PC-3 (cell line): ENCODE data around the gene RABGAP1L. TPM values are rescaled to one million over a fixed set of nuclear protein-coding genes. Genes with fewer than 3 reads are reported as not detected.
"Not testable (repeated sequence)": the region's sequence is repeated elsewhere in the genome, so short reads cannot be mapped to it uniquely, and the experiment has no call there.

Source experiments
- ATAC-seq: fragments of 200-7000 bp; cut with Tn5 transposase; 2 replicates; pipeline ENCODE4 v1.9.1; 2020; ENCODE audit warnings: mild to moderate bottlenecking, moderate library complexity
- BruUV-seq: library from RNA; stranded (reverse); fragments of 400-500 nt; replicated peaks from 2 replicates; lab custom pipeline; 2021; lab: Mats Ljungman, UMichigan
- CTCF ChIA-PET: fragments of 300-600 bp; sonication (Branson Sonifier 250); formaldehyde crosslinking; loops from one replicate; lab custom pipeline; 2022; ENCODE audit warnings: antibody characterized with exemption; lab: Charles Lee
- POLR2A ChIA-PET: fragments of 300-600 bp; sonication (Branson Sonifier 250); formaldehyde crosslinking; loops from one replicate; lab custom pipeline; 2022; ENCODE audit warnings: antibody characterized with exemption; ENCODE audit not compliant: unreplicated experiment; lab: Charles Lee
- DNase-seq: peaks from one replicate; pipeline ENCODE4 v3.0.0-alpha.2; 2015
- H2AFZ ChIP-seq: fragments of 300-600 bp; sonication (generic); 2 replicates; pipeline ENCODE4 v1.6.0; 2016; ENCODE audit warnings: antibody characterized with exemption, low read length
- H3F3A ChIP-seq: fragments of 300-600 bp; sonication (generic); one replicate; pipeline ENCODE4 v1.6.0; 2017; ENCODE audit warnings: antibody characterized with exemption, low read length, control low read depth, mild to moderate bottlenecking; ENCODE audit not compliant: unreplicated experiment
- H3K27ac ChIP-seq: fragments of 300-600 bp; sonication (generic); 2 replicates; pipeline ENCODE4 v1.5.1; 2016; ENCODE audit warnings: mild to moderate bottlenecking, low read length
- H3K27me3 ChIP-seq: fragments of 300-600 bp; sonication (generic); 2 replicates; pipeline ENCODE4 v1.6.1; 2016; ENCODE audit warnings: low read length, mixed read lengths
- H3K36me3 ChIP-seq: fragments of 300-600 bp; sonication (generic); 2 replicates; pipeline ENCODE4 v1.6.1; 2016; ENCODE audit warnings: low read depth, mixed run types, low read length, mixed read lengths
- H3K4me1 ChIP-seq: fragments of 300-600 bp; sonication (generic); 2 replicates; pipeline ENCODE4 v1.5.1; 2016; ENCODE audit warnings: low read length; ENCODE audit not compliant: insufficient read depth
- H3K4me2 ChIP-seq: fragments of 300-600 bp; sonication (generic); 2 replicates; pipeline ENCODE4 v1.6.0; 2016; ENCODE audit warnings: low read length
- H3K4me3 ChIP-seq: fragments of 300-600 bp; sonication (generic); 2 replicates; pipeline ENCODE4 v1.5.1; 2016; ENCODE audit warnings: mild to moderate bottlenecking, low read length, mixed read lengths
- H3K79me2 ChIP-seq: fragments of 300-600 bp; sonication (generic); 2 replicates; pipeline ENCODE4 v1.6.1; 2017; ENCODE audit warnings: low read length, mixed read lengths
- H3K9ac ChIP-seq: fragments of 300-600 bp; sonication (generic); 2 replicates; pipeline ENCODE4 v1.6.0; 2016; ENCODE audit warnings: mild to moderate bottlenecking, low read length
- H3K9me2 ChIP-seq: fragments of 300-600 bp; sonication (generic); replicated peaks from 2 replicates; pipeline ENCODE4 v1.6.1; 2016; ENCODE audit warnings: mixed run types, low read length, mixed read lengths
- H3K9me3 ChIP-seq: fragments of 300-600 bp; sonication (generic); 2 replicates; pipeline ENCODE4 v1.6.1; 2016; ENCODE audit warnings: low read length, mixed read lengths
- H4K20me1 ChIP-seq: fragments of 300-600 bp; sonication (generic); 2 replicates; pipeline ENCODE4 v1.6.1; 2016; ENCODE audit warnings: low read length, mixed read lengths
- EZH2 ChIP-seq: fragments of 300-600 bp; sonication (generic); IDR thresholded peaks from one replicate; pipeline ENCODE4 v1.6.1; 2017; ENCODE audit warnings: antibody characterized with exemption, mild to moderate bottlenecking, low read length; ENCODE audit not compliant: unreplicated experiment
- EZH2phosphoT487 ChIP-seq: fragments of 300-600 bp; sonication (generic); IDR thresholded peaks from 2 replicates; pipeline ENCODE4 v1.6.1; 2018; ENCODE audit warnings: mild to moderate bottlenecking, antibody characterized with exemption, low read length, borderline replicate concordance
- intact Hi-C: fragments of 100-400 bp; cut with micrococcal nuclease; formaldehyde crosslinking; loops from 2 replicates; pipeline ENCODE4 v1.9.0; 2023
- total RNA-seq: library from RNA; depleted of rRNA; stranded (reverse); fragments of >200 nt; gene quantifications from 2 replicates; pipeline ENCODE4 v1.2.3, GENCODE V29; 2014
- TF ChIP-seq, protein P1 (sequence below): fragments of 300-600 bp; sonication (generic); conservative IDR thresholded peaks from 2 replicates; pipeline ENCODE4 v1.5.1; 2017; ENCODE audit warnings: antibody characterized with exemption, low read depth, mild to moderate bottlenecking, low read length

RABGAP1L gene
- total RNA-seq, 1 experiment from 2014 or later = 24.4 TPM

DNA sequence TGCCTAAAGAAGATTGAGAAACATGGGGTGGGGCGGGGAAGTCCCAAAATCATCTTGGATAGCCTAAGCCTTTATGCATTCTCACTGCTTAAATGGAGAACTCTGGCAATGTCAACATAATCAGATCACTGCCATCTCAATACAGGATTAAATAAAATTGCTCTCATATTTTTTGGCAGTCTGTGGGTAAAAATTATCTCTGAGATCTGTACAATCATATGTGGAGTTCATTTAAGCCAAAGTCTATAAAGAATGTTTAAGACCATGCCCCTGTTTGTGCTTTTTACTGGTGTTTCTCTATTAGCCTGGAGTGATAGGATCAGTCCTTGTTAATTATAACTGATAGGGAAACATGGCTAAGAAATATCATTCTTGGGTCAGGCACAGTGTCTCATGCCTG is 424.8 kb downstream of the RABGAP1L start:
- H3K4me3 ChIP-seq = no peak overlapping the region
- CTCF ChIA-PET = no interaction called here
- H3K27ac ChIP-seq = no peak overlapping the region
- no peak for TF ChIP-seq EZH2
- TF ChIP-seq, protein P1, sequence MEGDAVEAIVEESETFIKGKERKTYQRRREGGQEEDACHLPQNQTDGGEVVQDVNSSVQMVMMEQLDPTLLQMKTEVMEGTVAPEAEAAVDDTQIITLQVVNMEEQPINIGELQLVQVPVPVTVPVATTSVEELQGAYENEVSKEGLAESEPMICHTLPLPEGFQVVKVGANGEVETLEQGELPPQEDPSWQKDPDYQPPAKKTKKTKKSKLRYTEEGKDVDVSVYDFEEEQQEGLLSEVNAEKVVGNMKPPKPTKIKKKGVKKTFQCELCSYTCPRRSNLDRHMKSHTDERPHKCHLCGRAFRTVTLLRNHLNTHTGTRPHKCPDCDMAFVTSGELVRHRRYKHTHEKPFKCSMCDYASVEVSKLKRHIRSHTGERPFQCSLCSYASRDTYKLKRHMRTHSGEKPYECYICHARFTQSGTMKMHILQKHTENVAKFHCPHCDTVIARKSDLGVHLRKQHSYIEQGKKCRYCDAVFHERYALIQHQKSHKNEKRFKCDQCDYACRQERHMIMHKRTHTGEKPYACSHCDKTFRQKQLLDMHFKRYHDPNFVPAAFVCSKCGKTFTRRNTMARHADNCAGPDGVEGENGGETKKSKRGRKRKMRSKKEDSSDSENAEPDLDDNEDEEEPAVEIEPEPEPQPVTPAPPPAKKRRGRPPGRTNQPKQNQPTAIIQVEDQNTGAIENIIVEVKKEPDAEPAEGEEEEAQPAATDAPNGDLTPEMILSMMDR = no peak
- TF ChIP-seq EZH2phosphoT487 = no peak
- ATAC-seq (no peak), DNase-seq (no peak)
- no peaks in the 10 kb centered on the region for H3K4me1 ChIP-seq
- H3K27me3 ChIP-seq = no peaks in the 10 kb centered on the region
- H2AFZ ChIP-seq = no peak overlapping the region
- no peaks in the 10 kb centered on the region for H3K79me2 ChIP-seq
- no TSS peak for BruUV-seq
- intact Hi-C loops = no loop called here
- H3K4me2 ChIP-seq = no peak overlapping the region
- no peaks in the 10 kb centered on the region for H3F3A ChIP-seq
- POLR2A ChIA-PET = no interaction called here
- H3K9me2 ChIP-seq = no peaks in the 10 kb centered on the region
- no peaks in the 10 kb centered on the region for H3K36me3 ChIP-seq
- no peaks in the 10 kb centered on the region for H3K9me3 ChIP-seq
- H4K20me1 ChIP-seq = no peaks in the 10 kb centered on the region
- no peak overlapping the region for H3K9ac ChIP-seq

DNA sequence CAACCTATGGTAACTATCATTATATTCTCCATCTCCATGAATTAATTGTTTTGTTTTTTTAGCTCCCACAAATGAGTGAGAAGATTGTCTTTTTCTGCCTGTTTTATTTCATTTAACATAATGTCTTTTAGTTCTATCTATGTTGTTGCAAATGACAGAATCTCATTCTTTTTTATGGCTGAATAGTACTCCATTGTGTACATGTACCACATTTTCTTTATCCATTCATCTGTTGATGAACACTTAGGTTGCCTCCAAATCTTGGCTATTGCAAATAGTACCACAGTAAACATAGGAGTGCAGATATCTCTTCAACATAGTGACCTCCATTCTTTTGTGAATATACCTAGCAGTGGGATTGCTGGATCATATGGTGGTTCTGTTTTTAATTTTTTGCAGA is 429.3 kb downstream of the RABGAP1L start:
- H3K79me2 ChIP-seq, H3K9me3 ChIP-seq, H3K36me3 ChIP-seq, H3K4me3 ChIP-seq, H4K20me1 ChIP-seq, DNase-seq, BruUV-seq, ATAC-seq, POLR2A ChIA-PET, CTCF ChIA-PET, H3K4me2 ChIP-seq, H3K9me2 ChIP-seq, H3K27ac ChIP-seq, intact Hi-C loops, H3F3A ChIP-seq, H3K4me1 ChIP-seq, H3K27me3 ChIP-seq, H2AFZ ChIP-seq, H3K9ac ChIP-seq: not testable (repeated sequence)

DNA sequence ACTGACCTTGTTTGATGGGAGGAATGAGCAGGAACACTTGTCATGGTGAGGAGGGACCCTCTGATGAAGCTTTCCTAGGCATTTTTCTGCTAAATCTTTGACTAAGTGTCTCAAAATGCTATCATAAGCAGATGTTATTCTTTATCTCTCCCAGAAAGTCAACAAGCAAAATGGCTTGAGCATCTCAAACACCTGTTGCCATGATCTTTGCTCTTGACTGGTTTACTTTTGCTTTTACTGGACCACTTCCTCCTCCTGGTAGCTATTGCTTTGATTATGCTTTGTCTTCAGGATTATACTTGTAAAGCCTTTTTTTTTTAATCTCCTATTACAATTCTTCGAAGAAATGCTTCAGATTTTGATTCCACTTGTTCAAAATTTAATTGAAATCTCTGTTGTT is 445.9 kb downstream of the RABGAP1L start:
- POLR2A ChIA-PET = no interaction called here
- Histone ChIP-seq H3K36me3 (no peaks in the 10 kb centered on the region), H3K9me3 (no peaks in the 10 kb centered on the region), H3K9me2 (no peaks in the 10 kb centered on the region), H3K4me3 (no peak overlapping the region), H3K4me1 (no peaks in the 10 kb centered on the region), H3F3A (no peaks in the 10 kb centered on the region), H3K27ac (no peak overlapping the region), H3K79me2 (no peaks in the 10 kb centered on the region), H3K4me2 (no peak overlapping the region), H4K20me1 (no peaks in the 10 kb centered on the region), H3K27me3 (no peaks in the 10 kb centered on the region), H2AFZ (no peak overlapping the region), H3K9ac (no peak overlapping the region)
- BruUV-seq = no TSS peak
- CTCF ChIA-PET = no interaction called here
- intact Hi-C loops = no loop called here
- no peak for ATAC-seq
- no peak for DNase-seq
- TF ChIP-seq, protein P1 = no peak
- no peak for TF ChIP-seq EZH2phosphoT487
- no peak for TF ChIP-seq EZH2
